ENCODE measurements around the gene PLAAT1.

PLAAT1 gene

DNA sequence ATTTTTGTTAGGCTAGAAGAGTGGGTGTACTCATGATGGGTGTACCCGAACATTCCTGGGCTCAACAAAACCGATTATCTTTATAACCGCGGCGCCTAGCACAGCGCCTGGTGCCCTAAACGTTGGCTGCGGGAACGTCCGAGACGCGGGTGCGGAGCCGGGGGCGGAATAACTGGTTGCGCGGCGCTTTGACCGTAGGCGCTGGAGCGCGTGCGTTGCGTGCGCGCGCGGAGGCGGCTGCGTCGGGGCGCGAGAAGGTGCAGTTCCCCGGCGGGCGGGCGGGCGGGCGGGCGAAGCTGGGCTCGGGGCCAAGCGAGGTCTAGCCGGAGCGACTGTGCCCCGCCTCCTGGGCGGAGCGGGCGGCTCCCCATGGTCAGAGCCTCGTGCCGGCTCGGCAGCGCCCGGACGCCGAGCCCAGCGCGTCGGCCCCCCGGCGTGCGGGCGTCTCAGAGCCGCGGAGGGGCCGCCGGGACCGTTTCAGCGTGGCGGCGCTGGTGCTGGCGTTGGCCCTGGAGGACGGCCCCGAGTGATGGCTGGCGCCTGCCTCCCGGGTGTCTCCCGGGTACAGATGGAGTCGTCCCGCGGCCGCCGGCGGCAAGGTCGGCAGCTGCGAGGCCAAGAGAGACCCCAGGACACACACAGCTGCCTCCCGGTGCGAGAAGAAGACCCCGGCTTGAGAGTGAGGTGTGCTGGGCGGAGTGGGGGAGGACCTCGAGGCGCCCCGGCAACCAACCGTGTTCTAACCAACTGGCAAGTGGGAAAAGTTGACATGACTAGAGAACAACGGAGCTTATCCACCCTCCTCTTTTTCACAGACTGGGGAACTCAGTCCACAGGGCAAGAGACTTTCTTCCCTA, at the start of gene PLAAT1:
TSS of gene PLAAT1 (plus strand) at position 373 of the 857 bp plus-strand sequence. CDS start 14,429 bp downstream, outside the sequence.
- DNase-seq = peak; percentile 68

DNA sequence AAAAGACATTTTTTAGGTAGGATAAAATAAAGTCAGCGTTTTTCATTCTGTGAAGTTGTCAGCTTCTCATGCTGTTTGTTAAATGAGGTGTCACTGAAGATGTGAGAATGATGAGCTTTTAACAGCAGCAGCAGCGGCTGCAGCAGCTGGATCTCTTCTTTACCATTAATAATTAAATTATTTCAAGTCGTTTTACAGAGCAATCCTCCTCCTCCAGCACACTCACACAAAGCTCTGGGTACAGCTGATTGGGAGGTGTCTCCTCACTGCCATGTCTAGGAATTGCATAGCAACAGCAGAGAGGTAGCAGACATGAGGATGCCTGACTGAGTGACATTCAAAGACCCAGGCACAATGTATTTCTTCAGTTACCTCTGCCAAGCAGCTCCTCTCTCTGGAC, 46.7 kb upstream of the PLAAT1 start:
- no peak for DNase-seq

DNA sequence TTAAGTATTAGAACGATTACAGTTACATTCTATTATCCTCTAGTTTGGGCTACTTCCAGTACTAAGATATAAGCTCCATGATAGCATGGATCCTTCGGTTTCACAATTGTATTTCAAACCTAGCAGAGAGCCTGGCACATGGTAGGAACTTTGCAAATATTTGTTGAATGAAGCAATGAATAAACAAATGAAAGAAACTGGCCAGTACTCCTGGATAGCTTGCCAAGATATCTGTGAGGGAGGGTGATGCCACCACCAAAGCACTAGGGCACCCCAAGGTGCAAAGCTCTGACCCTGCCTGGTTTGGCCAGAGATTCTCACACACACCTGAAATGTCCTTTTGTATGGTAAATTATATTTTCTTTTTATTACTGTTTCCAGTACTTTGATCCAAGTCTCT, 44.3 kb upstream of the PLAAT1 start:
- DNase-seq = no peak

DNA sequence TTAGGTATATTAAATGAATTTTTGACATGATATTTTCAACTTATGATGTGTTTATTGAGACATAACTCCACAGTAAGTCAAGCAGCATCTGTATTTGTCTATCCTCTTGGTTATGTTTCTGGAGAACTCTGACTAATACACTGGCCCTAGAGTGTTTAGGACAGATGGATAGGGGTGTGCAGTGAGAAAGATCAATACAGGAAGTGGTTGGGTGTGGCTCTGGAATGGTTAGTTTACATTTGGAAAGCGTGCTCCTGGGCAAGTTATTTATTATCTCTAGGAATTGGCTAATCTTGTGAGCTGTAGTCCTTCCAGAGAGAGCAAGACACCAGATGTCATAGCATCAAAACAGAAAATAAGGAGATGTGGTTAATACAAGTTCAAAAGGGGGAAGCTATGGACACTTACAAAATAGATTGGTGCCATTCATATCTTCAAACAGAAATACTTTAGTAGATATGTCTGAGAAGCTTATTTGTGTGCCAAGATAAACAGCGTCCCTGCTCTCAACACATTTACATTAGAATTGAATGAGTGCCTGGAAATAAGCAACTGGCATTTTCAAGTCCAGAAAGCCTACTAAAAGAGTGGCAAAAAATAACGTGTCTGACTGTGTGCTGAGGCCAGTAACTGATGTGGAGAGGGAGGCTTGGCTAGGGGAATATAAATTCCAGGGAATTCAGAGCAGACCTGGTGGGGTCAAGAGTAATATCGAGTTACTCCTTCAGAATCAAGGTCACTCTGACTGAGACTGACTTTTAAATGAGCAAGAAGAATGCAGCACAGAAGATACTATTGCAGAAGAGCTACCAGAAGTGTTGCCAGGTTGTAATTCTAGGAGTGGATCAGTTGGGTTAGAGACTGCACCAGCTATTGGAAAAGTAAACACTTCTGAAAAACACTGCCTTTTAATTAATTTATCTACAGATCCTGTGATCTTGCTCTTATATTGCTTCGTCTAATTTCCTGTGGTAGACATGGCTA, 33.4 kb upstream of the PLAAT1 start:
- no peak for DNase-seq

- no peak for DNase-seq
Observed at GRCh38 chr3:193210618-193211017, 30.4 kb upstream of the PLAAT1 start.

DNA sequence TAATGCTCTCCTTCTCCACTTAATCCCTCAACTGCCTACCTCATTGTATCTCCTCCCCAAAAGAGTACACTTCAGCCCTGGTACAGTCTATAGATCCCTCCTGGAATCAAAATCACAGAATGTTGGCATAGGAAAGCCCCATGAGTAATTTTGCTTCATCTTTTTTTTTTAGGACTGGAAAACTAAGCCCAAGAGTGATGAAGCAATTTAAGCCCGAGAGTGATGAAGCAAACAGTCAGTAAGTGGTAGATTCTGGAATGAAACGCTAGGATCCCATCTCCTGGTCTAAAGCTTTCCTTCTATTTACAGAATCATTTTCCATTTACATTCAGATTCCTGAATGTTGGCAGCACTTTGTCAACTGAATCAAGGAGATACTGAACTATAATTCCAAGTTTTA, 29.8 kb upstream of the PLAAT1 start:
- no peak for DNase-seq

- no peak for DNase-seq
Observed at GRCh38 chr3:193211984-193212383, 29.0 kb upstream of the PLAAT1 start.

DNA sequence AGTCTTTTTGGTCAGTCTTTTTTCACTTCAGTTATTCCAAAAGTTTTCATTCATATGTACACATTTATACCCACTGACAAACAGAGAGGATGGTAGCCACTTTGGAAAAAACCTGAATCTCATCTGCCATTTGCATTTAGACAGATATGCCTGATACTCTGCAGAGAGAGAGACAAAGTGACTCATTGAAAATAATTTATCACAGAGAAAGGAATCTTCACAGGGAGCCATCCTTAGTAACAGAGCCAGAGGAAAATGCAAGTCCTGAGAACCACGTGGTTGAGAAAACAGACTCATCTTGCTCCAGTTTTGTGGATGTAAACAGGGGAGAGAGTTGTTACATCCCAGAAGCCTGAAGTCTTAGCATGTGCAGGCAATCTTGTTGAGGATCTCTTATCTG, 28.2 kb upstream of the PLAAT1 start:
- no peak for DNase-seq

GRCh38 chr3:193214445-193214844, 26.6 kb upstream of the PLAAT1 start:
- no peak for DNase-seq

DNA sequence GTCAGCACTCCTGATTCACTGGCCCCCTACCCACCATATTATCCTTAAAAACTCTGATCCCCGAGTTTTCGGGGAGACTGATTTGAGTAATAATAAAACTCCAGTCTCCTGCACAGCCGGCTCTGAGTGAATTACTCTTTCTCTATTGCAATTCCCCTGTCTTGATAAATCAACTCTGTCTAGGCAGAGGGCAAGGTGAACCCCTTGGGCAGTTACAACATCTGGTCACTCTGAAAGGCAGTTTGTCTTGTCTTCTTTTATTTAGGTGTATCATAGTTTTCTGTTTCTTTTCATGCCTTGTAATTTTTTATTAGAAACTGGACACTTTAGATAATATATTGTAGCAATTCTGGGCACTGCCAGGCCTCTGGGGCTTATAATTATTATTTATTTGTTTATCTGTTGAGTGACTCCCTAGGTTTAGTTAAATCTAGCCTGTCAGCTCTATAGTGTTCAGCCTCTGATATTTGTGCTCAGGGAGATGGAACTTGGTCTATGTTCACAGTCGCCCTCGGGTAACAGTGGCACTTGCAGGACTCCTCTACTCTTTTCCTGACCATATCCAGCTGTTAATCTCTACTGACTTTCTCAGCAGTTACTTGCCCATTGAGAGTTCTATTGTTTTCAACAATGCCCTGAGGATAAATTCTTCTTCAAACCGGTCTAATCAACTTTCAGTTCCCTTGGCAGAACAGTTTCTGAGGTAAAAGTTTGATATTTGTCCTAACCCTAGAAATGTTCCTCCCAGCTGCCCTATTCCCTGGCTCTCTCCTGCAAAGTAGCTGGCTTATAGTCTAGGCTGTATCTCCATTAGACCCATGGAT, 15.5 kb upstream of the PLAAT1 start:
- no peak for DNase-seq

DNA sequence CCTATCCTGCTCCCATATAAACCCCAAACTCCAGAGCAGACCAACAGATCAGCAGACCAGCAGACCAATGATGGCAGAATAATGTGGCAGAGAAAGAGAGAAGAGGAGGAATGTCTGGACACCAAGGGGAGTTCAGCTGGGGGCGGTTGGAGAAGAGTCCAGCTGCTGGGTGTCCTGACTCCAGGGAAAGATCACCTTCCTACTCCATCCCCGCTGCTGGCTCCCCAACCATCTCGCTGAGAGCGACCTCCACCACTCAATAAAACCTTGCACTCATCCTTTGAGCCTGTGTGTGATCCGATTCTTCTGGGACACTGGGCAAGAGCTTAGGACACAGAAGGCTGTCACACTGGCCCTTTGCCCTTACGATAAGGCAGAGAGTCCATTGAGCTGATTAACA, 12.8 kb upstream of the PLAAT1 start:
- DNase-seq = no peak

DNA sequence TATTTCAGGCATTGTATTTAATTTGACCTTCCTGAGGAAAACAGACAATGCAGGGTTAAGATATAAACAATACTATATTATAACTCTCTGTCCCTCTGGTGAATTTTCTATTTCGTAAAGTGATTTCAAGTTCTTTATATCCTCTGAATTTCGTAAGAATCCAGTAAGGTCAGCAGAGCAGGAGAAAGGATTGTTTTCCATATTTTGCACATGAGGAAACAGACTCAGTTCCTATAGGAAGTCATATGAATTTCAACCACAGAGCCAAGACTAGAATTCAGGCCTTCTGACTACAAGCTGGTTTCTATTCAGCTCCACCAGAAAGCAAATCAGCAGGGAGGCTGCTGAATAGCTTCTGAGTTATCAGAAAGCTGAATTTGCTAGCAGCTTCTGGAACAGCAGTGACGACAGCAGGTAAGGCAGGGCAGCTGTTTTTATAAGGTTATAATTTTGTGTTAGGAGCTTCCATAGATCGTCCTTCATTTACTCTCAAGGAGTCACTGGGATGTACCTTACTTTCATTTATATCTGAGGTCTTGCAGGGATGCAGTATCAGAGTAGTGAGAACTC, 11.1 kb upstream of the PLAAT1 start:
- DNase-seq = no peak

- no peak for DNase-seq
Observed at GRCh38 chr3:193230610-193231009, 10.4 kb upstream of the PLAAT1 start.

GRCh38 chr3:193231201-193231600, 9.8 kb upstream of the PLAAT1 start:
- DNase-seq = peak; percentile 37

GRCh38 chr3:193236599-193236998, 4.4 kb upstream of the PLAAT1 start:
- DNase-seq = no peak

DNA sequence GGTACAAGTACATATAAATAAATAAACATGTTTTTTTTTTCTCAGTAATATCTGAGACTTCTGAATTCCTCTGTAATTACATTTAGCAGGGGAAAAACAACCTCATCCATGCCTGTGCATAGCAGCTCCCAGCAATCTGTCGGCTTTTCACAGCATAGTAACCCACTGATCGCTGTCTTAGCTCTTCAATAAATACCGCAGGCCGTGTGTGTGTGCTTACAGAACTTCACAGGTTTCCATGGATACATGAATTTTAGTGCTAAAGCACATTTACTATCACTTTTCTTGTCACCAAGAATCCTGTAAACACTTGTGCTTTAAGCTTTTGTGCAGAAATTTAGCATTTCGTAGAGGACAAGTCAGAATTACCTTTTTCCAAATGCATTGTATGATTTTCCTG, 4.0 kb upstream of the PLAAT1 start:
- no peak for DNase-seq

GRCh38 chr3:193240436-193240849, 579 bp upstream of the PLAAT1 start:
- no peak for DNase-seq

GRCh38 chr3:193241716-193242115, 694 bp downstream of the PLAAT1 start:
- DNase-seq = no peak

DNA sequence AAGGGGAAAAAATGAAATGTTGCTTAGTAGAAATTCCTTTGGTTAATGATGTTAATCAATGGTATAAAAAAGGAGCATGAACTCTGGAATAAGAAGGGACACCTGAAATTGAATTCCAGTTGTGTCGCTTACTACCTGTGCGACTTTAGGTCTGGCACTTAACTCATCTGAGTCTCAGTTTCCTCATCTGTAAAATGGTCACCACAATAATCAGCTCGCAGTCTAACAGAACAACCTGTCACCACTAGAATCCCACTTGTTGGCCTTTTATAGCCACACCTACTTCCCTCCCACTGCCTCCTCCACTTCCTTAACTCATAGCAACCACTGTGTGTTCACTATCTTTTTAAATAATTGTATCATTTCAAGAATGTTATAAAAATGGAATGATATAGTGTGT, 2.5 kb downstream of the PLAAT1 start:
- no peak for DNase-seq

GRCh38 chr3:193248848-193249468, 7.9 kb downstream of the PLAAT1 start:
- DNase-seq = no peak

- no peak for DNase-seq
Observed at GRCh38 chr3:193250492-193250891, 9.5 kb downstream of the PLAAT1 start.

Data from NCI-H526 treated with DMSO at 0.1 percent for 48 hours (cell line).